Measurements from ENCODE around the gene RDH11.
A peak's percentile ranks its signal among the peaks of the same experiment; 100 is the strongest.

RDH11 gene

GRCh38 chr14:67653651-67654280 is 41.8 kb downstream of the RDH11 start:
- DNase-seq (ENCODE audit: low read depth in 2 of 2) = peak; percentile 41 to 51
- no peak overlapping the region for H3K4me3 ChIP-seq (replicated peaks in 1 of 2; ENCODE audit: low read depth in 2 of 2, low read length in 2 of 2)
- TF ChIP-seq, protein P1, sequence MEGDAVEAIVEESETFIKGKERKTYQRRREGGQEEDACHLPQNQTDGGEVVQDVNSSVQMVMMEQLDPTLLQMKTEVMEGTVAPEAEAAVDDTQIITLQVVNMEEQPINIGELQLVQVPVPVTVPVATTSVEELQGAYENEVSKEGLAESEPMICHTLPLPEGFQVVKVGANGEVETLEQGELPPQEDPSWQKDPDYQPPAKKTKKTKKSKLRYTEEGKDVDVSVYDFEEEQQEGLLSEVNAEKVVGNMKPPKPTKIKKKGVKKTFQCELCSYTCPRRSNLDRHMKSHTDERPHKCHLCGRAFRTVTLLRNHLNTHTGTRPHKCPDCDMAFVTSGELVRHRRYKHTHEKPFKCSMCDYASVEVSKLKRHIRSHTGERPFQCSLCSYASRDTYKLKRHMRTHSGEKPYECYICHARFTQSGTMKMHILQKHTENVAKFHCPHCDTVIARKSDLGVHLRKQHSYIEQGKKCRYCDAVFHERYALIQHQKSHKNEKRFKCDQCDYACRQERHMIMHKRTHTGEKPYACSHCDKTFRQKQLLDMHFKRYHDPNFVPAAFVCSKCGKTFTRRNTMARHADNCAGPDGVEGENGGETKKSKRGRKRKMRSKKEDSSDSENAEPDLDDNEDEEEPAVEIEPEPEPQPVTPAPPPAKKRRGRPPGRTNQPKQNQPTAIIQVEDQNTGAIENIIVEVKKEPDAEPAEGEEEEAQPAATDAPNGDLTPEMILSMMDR (IDR thresholded peaks at IDR 0.05; ENCODE audit: low read depth, low read length) = no peak

GRCh38 chr14:67652189-67652588 is 43.4 kb downstream of the RDH11 start:
- TF ChIP-seq, protein P1 (IDR thresholded peaks at IDR 0.05; ENCODE audit: low read depth, low read length) = no peak
- H3K4me3 ChIP-seq (replicated peaks in 1 of 2; ENCODE audit: low read depth in 2 of 2, low read length in 2 of 2) = no peak overlapping the region
- no peak for DNase-seq (ENCODE audit: low read depth in 2 of 2)

GRCh38 chr14:67650694-67651093 is 44.9 kb downstream of the RDH11 start:
- no peak overlapping the region for H3K4me3 ChIP-seq (replicated peaks in 1 of 2; ENCODE audit: low read depth in 2 of 2, low read length in 2 of 2)
- peak; percentile 68 to 90 for DNase-seq (ENCODE audit: low read depth in 2 of 2)
- TF ChIP-seq, protein P1 (IDR thresholded peaks at IDR 0.05; ENCODE audit: low read depth, low read length) = no peak

GRCh38 chr14:67650151-67650550 is 45.4 kb downstream of the RDH11 start:
- DNase-seq (ENCODE audit: low read depth in 2 of 2) = no peak
- TF ChIP-seq, protein P1 (IDR thresholded peaks at IDR 0.05; ENCODE audit: low read depth, low read length) = no peak
- no peak overlapping the region for H3K4me3 ChIP-seq (replicated peaks in 1 of 2; ENCODE audit: low read depth in 2 of 2, low read length in 2 of 2)

DNA sequence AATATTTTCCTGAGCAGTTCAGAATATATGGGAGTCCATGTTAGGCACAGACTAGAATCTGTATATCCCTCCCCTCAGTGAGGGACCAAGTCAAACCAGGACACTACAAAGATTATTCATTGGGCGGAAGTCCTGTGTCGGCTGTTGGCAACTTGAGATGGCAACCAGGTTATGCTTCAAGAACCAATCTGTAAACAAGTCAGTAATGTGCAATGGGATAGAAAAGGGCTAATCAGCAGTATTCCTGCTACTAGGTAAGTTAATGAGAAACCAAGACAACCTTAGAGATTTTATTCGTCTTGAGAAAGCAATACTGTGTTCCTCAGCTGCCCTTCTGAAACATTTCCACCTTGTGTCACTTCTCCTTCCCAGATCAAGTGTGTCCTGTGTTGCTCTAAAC is 49.4 kb downstream of the RDH11 start:
- H3K4me3 ChIP-seq (replicated peaks in 1 of 2; ENCODE audit: low read depth in 2 of 2, low read length in 2 of 2) = no peak overlapping the region
- no peak for DNase-seq (ENCODE audit: low read depth in 2 of 2)
- TF ChIP-seq, protein P1 (IDR thresholded peaks at IDR 0.05; ENCODE audit: low read depth, low read length) = no peak

- DNase-seq (ENCODE audit: low read depth in 2 of 2) = no peak
- H3K4me3 ChIP-seq (replicated peaks in 1 of 2; ENCODE audit: low read depth in 2 of 2, low read length in 2 of 2) = no peak overlapping the region
- TF ChIP-seq, protein P1 (IDR thresholded peaks at IDR 0.05; ENCODE audit: low read depth, low read length) = no peak
These were observed 50.1 kb downstream of the RDH11 start for GRCh38 chr14:67645414-67645813.

- no peak overlapping the region for H3K4me3 ChIP-seq (replicated peaks in 1 of 2; ENCODE audit: low read depth in 2 of 2, low read length in 2 of 2)
- TF ChIP-seq, protein P1 (IDR thresholded peaks at IDR 0.05; ENCODE audit: low read depth, low read length) = no peak
- peak; percentile 30 to 54 for DNase-seq (ENCODE audit: low read depth in 2 of 2)
These were observed 51.1 kb downstream of the RDH11 start for GRCh38 chr14:67644428-67644827.

Measured in cardiac fibroblast (primary cell).